Cardiac muscle cell (in vitro differentiated cells and primary cell): ENCODE measurements around the gene PLXNA2. TPM values are rescaled to one million over a fixed set of nuclear protein-coding genes. Genes with fewer than 3 reads are reported as not detected.

Source experiments
- DNase-seq, 2 donors: peaks; one replicate each; pipeline versions ENCODE4 v3.0.0 to v3.0.0-alpha.2; 2010 to 2017; ENCODE audit warnings: low read depth in 1 of 2, low spot score in 1 of 2
- H3K27ac ChIP-seq: fragments of 200-600 bp; sonication (generic); 2 replicates; pipeline ENCODE4 v1.5.1; 2016
- H3K27me3 ChIP-seq: fragments of 200-600 bp; sonication (generic); 2 replicates; pipeline ENCODE4 v1.6.0; 2016; ENCODE audit warnings: control low read depth
- H3K36me3 ChIP-seq: fragments of 200-600 bp; sonication (generic); 2 replicates; pipeline ENCODE4 v1.5.1; 2016; ENCODE audit warnings: control low read depth
- H3K4me1 ChIP-seq: fragments of 200-600 bp; sonication (generic); 2 replicates; pipeline ENCODE4 v1.8.1; 2017; ENCODE audit warnings: low read depth, mild to moderate bottlenecking, mixed run types
- H3K4me3 ChIP-seq: fragments of 200-600 bp; sonication (generic); 2 replicates; pipeline ENCODE4 v1.5.1; 2016; ENCODE audit warnings: mild to moderate bottlenecking
- H3K9me3 ChIP-seq: fragments of 200-600 bp; sonication (generic); 2 replicates; pipeline ENCODE4 v1.5.1; 2017; ENCODE audit warnings: low read depth, mild to moderate bottlenecking, control low read depth
- polyA plus RNA-seq: library from polyadenylated mRNA; unstranded; fragments of >200 nt; fragmentation: Nextera tagmentation; extraction: Ambion mirVana; gene quantifications from 2 replicates; pipeline ENCODE4 v1.2.1, GENCODE V29; 2016
- total RNA-seq: library from RNA; depleted of rRNA; stranded (reverse); fragments of >200 nt; gene quantifications from 2 replicates; pipeline ENCODE4 v1.2.3, GENCODE V29; 2016
- TF ChIP-seq, protein P1 (sequence below): IDR thresholded peaks from 2 replicates; pipeline ENCODE4 v1.5.1; 2012; ENCODE audit warnings: low read depth, mild to moderate bottlenecking, low read length

The PLXNA2 gene
- total and polyA plus RNA-seq, 2 experiments from 2014 or later, result 23.2 to 55.3 TPM

DNA sequence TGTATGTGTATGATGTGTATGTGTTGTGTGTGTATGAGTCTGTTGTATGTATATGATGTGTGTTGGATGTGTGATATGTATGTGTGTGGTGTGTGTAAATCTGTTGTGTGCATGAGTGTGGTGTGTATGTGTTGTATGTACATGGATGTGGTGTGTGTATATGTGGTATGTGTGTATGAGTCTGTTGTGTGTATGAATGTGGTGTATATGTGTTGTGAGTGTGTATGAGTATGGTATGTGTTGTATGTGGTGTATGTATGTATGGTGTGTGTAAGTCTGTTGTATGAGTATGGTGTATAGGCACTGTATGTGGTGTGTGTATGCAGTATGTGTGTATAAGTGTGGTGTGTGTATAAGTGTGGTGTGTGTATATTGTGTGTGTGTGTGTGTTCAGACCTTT is 95.0 kb downstream of the PLXNA2 start:
- H3K36me3 ChIP-seq, result no peaks in the 10 kb centered on the region

DNA sequence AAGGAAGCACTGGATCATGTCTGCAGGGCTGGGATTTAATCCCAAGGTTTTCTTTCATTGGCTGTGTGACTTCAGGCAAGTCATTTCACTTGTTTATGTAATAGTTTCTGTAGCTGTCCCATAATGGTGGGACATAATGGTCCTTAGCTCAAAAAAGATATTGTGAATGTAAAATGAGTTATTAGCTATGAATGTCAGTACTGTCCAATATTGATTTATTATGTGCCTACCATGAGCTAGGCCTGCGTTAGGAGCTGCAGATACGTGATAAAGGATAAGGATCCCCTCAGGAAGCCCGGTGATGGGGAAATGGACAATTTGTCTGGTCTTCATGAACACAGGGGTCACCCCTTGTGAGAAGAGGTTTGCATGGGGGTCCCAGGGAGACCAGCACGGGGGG is 95.8 kb downstream of the PLXNA2 start:
- Histone ChIP-seq H3K4me3 (no peak overlapping the region), H3K9me3 (no peaks in the 10 kb centered on the region), H3K27ac (no peak overlapping the region), H3K36me3 (no peaks in the 10 kb centered on the region), H3K27me3 (no peaks in the 10 kb centered on the region), H3K4me1 (peaks cover 11% of the 10 kb centered on the region)
- DNase-seq, result no peak
- TF ChIP-seq, protein P1, sequence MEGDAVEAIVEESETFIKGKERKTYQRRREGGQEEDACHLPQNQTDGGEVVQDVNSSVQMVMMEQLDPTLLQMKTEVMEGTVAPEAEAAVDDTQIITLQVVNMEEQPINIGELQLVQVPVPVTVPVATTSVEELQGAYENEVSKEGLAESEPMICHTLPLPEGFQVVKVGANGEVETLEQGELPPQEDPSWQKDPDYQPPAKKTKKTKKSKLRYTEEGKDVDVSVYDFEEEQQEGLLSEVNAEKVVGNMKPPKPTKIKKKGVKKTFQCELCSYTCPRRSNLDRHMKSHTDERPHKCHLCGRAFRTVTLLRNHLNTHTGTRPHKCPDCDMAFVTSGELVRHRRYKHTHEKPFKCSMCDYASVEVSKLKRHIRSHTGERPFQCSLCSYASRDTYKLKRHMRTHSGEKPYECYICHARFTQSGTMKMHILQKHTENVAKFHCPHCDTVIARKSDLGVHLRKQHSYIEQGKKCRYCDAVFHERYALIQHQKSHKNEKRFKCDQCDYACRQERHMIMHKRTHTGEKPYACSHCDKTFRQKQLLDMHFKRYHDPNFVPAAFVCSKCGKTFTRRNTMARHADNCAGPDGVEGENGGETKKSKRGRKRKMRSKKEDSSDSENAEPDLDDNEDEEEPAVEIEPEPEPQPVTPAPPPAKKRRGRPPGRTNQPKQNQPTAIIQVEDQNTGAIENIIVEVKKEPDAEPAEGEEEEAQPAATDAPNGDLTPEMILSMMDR, result no peak

More for the DNA sequence above, 95.0 kb downstream of the PLXNA2 start:
- Histone ChIP-seq H3K9me3 (no peaks in the 10 kb centered on the region), H3K4me1 (peaks cover 11% of the 10 kb centered on the region), H3K27ac (no peak overlapping the region), H3K27me3 (no peaks in the 10 kb centered on the region), H3K4me3 (no peak overlapping the region)
- TF ChIP-seq, protein P1, result no peak
- DNase-seq, result no peak

DNA sequence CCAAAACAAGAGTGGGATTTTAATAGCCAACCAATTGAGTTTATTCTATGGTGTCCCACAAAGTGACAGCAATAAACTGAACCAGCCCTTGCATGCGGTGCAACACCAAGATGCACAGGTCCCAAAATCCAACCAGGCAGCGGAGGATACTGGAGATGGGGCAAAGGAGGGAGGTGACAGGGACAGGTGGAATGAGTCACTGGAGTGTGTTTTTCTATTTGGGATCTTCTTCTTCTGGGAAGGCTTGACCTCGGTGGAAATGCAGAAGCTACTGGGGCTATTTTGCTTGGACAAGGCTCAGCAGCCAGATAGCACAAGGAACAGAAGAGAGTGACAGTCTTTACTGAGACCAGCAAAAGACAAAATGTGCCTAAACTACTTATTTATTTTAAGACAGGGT is 97.5 kb downstream of the PLXNA2 start:
- TF ChIP-seq, protein P1, result no peak
- peaks cover 11% of the 10 kb centered on the region for H3K4me1 ChIP-seq
- no peaks in the 10 kb centered on the region for H3K36me3 ChIP-seq
- no peak overlapping the region for H3K27ac ChIP-seq
- no peak for DNase-seq
- H3K9me3 ChIP-seq, result no peaks in the 10 kb centered on the region
- no peaks in the 10 kb centered on the region for H3K27me3 ChIP-seq
- H3K4me3 ChIP-seq, result no peak overlapping the region

DNA sequence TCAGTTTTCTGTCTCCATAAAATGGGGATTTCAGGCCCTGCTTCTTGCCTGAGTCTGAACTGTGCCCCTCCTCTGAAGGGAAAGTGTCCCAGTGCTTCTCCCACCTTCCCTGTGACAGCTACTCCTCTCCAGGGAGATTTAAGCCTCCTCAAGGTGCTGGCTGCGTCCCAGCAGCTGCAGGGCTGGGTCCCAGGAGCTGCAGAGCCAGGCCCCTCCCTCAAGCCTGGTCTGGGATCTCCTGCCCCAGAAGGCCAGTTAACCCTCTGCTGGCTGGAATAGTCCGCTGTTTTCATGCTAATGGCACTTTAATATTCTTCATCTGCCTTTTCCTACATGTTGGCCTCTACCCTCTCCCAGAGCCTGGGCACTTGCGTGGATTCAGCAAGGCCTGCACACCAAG is 99.0 kb downstream of the PLXNA2 start:
- TF ChIP-seq, protein P1, result no peak
- no peaks in the 10 kb centered on the region for H3K9me3 ChIP-seq
- H3K27me3 ChIP-seq, result no peaks in the 10 kb centered on the region
- peaks cover 3% of the 10 kb centered on the region for H3K36me3 ChIP-seq
- DNase-seq, result no peak
- H3K4me3 ChIP-seq, result no peak overlapping the region
- H3K27ac ChIP-seq, result no peak overlapping the region
- peaks cover 5% of the 10 kb centered on the region for H3K4me1 ChIP-seq

GRCh38 chr1:208142590-208143382 is 101.4 kb downstream of the PLXNA2 start:
- DNase-seq, result no peak
- H3K4me1 ChIP-seq, result no peaks in the 10 kb centered on the region
- H3K4me3 ChIP-seq, result no peak overlapping the region
- no peak overlapping the region for H3K27ac ChIP-seq
- peaks cover 3% of the 10 kb centered on the region for H3K36me3 ChIP-seq
- TF ChIP-seq, protein P1, result no peak
- no peaks in the 10 kb centered on the region for H3K27me3 ChIP-seq
- H3K9me3 ChIP-seq, result no peaks in the 10 kb centered on the region
